Ishikawa (cell line): ENCODE results near the gene CLSTN2.

Experiments used
- CEBPB ChIP-seq: IDR thresholded peaks from 2 replicates; pipeline ENCODE4 v1.6.1; 2012
- CREB1 ChIP-seq: IDR thresholded peaks from 2 replicates; pipeline ENCODE4 v1.6.1; 2012; ENCODE audit warnings: low read depth
- EGR1 ChIP-seq: IDR thresholded peaks from 2 replicates; pipeline ENCODE4 v1.6.1; 2012
- EP300 ChIP-seq: IDR thresholded peaks from 2 replicates; pipeline ENCODE4 v1.6.1; 2012; ENCODE audit warnings: borderline replicate concordance
- FOXM1 ChIP-seq: IDR thresholded peaks from 2 replicates; pipeline ENCODE4 v1.6.1; 2012; ENCODE audit warnings: low read depth, borderline replicate concordance
- MAX ChIP-seq: IDR thresholded peaks from 2 replicates; pipeline ENCODE4 v1.6.1; 2012
- NFIC ChIP-seq: IDR thresholded peaks from 2 replicates; pipeline ENCODE4 v1.6.1; 2012
- RAD21 ChIP-seq: IDR thresholded peaks from 2 replicates; pipeline ENCODE4 v1.6.1; 2012; ENCODE audit warnings: low read depth
- REST ChIP-seq: IDR thresholded peaks from 2 replicates; pipeline ENCODE4 v1.6.1; 2012; ENCODE audit warnings: low read depth, mild to moderate bottlenecking
- TAF1 ChIP-seq: IDR thresholded peaks from 2 replicates; pipeline ENCODE4 v1.6.1; 2012; ENCODE audit warnings: low read depth, mild to moderate bottlenecking
- TCF12 ChIP-seq: IDR thresholded peaks from 2 replicates; pipeline ENCODE4 v1.6.1; 2012; ENCODE audit warnings: low read depth
- TEAD4 ChIP-seq: IDR thresholded peaks from 2 replicates; pipeline ENCODE4 v1.6.1; 2012
- USF1 ChIP-seq: IDR thresholded peaks from 2 replicates; pipeline ENCODE4 v1.6.1; 2012
- YY1 ChIP-seq: IDR thresholded peaks from 2 replicates; pipeline ENCODE4 v1.6.1; 2012; ENCODE audit warnings: low read depth
- ZBTB7A ChIP-seq: IDR thresholded peaks from 2 replicates; pipeline ENCODE4 v1.6.1; 2012; ENCODE audit warnings: low read depth

The CLSTN2 gene

GRCh38 chr3:140626856-140627255, 691.9 kb downstream of the CLSTN2 start:
- no peak for TF ChIP-seq CEBPB
- 0 out of 2 replicates have a peak, but pooled peaks have one; percentile 28 for TF ChIP-seq EP300
- no peak for TF ChIP-seq EGR1
- TF ChIP-seq YY1, result no peak
- TF ChIP-seq MAX, result no peak
- TF ChIP-seq TAF1, result no peak
- TF ChIP-seq USF1, result no peak; the same call in 1 of the 2 replicates
- TF ChIP-seq TCF12, result peak; percentile 67
- TF ChIP-seq CREB1, result no peak
- TF ChIP-seq NFIC, result peak; percentile 45
- TF ChIP-seq FOXM1, result no peak
- no peak for TF ChIP-seq RAD21
- no peak for TF ChIP-seq REST
- no peak for TF ChIP-seq ZBTB7A
- peak; percentile 79 for TF ChIP-seq TEAD4
